Measurements from ENCODE around the gene IGF2R. TPM values are rescaled to one million over a fixed set of nuclear protein-coding genes. Genes with fewer than 3 reads are reported as not detected.

Gene IGF2R
- total RNA-seq, 1 experiment from 2014 or later = 31.5 TPM

DNA sequence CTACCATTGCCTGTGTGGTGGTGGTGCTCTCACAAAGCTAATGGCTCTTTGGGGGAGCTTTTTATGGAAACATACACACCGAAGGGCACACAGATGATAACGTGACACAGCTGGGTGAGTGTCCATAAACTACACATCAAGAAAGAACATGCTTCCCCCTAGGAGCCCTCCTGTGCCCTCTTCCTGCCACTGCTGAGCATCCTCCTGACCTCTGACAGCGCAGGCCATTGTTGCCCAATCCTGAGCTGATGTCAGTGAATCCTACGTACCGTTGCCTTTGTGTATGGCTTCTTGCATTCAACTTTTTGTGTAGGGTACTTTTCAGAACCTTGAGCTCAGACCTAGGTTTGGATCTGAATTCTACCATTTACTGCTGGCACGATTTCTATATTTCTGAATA lies 86.9 kb downstream of the IGF2R start:
- Histone ChIP-seq H3K4me3 (ENCODE audit: low read length) (no peak overlapping the region), H3K36me3 (ENCODE audit: low read depth, low read length) (peaks cover 15% of the 10 kb centered on the region), H3K27me3 (ENCODE audit: low read length) (no peaks in the 10 kb centered on the region), H3K4me2 (ENCODE audit: low read length) (no peak overlapping the region), H3K4me1 (ENCODE audit: insufficient read depth, low read length) (no peaks in the 10 kb centered on the region), H3K9me2 (replicated peaks; ENCODE audit: low read length) (no peaks in the 10 kb centered on the region), H3F3A (ENCODE audit: low read length, unreplicated experiment) (no peaks in the 10 kb centered on the region), H3K79me2 (ENCODE audit: low read length) (no peaks in the 10 kb centered on the region), H3K9me3 (ENCODE audit: low read length) (no peaks in the 10 kb centered on the region), H4K20me1 (ENCODE audit: low read length) (no peaks in the 10 kb centered on the region), H3K27ac (ENCODE audit: low read length) (no peak overlapping the region), H3K9ac (ENCODE audit: low read length) (no peak overlapping the region), H2AFZ (ENCODE audit: low read length) (no peak overlapping the region)
- POLR2A ChIA-PET (ENCODE audit: unreplicated experiment) = no interaction called here
- TF ChIP-seq, protein P1, sequence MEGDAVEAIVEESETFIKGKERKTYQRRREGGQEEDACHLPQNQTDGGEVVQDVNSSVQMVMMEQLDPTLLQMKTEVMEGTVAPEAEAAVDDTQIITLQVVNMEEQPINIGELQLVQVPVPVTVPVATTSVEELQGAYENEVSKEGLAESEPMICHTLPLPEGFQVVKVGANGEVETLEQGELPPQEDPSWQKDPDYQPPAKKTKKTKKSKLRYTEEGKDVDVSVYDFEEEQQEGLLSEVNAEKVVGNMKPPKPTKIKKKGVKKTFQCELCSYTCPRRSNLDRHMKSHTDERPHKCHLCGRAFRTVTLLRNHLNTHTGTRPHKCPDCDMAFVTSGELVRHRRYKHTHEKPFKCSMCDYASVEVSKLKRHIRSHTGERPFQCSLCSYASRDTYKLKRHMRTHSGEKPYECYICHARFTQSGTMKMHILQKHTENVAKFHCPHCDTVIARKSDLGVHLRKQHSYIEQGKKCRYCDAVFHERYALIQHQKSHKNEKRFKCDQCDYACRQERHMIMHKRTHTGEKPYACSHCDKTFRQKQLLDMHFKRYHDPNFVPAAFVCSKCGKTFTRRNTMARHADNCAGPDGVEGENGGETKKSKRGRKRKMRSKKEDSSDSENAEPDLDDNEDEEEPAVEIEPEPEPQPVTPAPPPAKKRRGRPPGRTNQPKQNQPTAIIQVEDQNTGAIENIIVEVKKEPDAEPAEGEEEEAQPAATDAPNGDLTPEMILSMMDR (conservative IDR thresholded peaks at IDR 0.05; ENCODE audit: low read depth, low read length) = no peak
- TF ChIP-seq EZH2phosphoT487 (IDR thresholded peaks at IDR 0.05; ENCODE audit: borderline replicate concordance, low read length) (no peak), EZH2 (IDR thresholded peaks at IDR 0.05; ENCODE audit: low read length, unreplicated experiment) (no peak)
- intact Hi-C loops (cut with micrococcal nuclease) = no loop called here
- CTCF ChIA-PET = no interaction called here
- no TSS peak for BruUV-seq (replicated peaks)
- no peak for ATAC-seq
- no peak for DNase-seq

- Histone ChIP-seq H3K79me2 (ENCODE audit: low read length) (no peaks in the 10 kb centered on the region), H3K9me3 (ENCODE audit: low read length) (no peaks in the 10 kb centered on the region), H3K4me1 (ENCODE audit: insufficient read depth, low read length) (no peaks in the 10 kb centered on the region), H4K20me1 (ENCODE audit: low read length) (no peaks in the 10 kb centered on the region), H3K27ac (ENCODE audit: low read length) (no peak overlapping the region), H2AFZ (ENCODE audit: low read length) (no peak overlapping the region), H3K36me3 (ENCODE audit: low read depth, low read length) (peaks cover 3% of the 10 kb centered on the region; the same call in 1 of the 2 replicates), H3K27me3 (ENCODE audit: low read length) (no peaks in the 10 kb centered on the region), H3F3A (ENCODE audit: low read length, unreplicated experiment) (no peaks in the 10 kb centered on the region), H3K4me3 (ENCODE audit: low read length) (no peak overlapping the region), H3K4me2 (ENCODE audit: low read length) (no peak overlapping the region), H3K9ac (ENCODE audit: low read length) (no peak overlapping the region), H3K9me2 (replicated peaks; ENCODE audit: low read length) (no peaks in the 10 kb centered on the region)
- intact Hi-C loops (cut with micrococcal nuclease) = no loop called here
- ATAC-seq = no peak
- no peak for TF ChIP-seq EZH2 (IDR thresholded peaks at IDR 0.05; ENCODE audit: low read length, unreplicated experiment)
- TF ChIP-seq, protein P1 (conservative IDR thresholded peaks at IDR 0.05; ENCODE audit: low read depth, low read length) = no peak
- no peak for TF ChIP-seq EZH2phosphoT487 (IDR thresholded peaks at IDR 0.05; ENCODE audit: borderline replicate concordance, low read length)
- BruUV-seq (replicated peaks) = no TSS peak
- ChIA-PET CTCF (no interaction called here), POLR2A (ENCODE audit: unreplicated experiment) (no interaction called here)
- DNase-seq = no peak
These were observed 88.2 kb downstream of the IGF2R start for GRCh38 chr6:160057080-160057479.

GRCh38 chr6:160058603-160059215 lies 89.8 kb downstream of the IGF2R start:
- H3K9ac ChIP-seq (ENCODE audit: low read length) = no peak overlapping the region
- no peaks in the 10 kb centered on the region for H3K79me2 ChIP-seq (ENCODE audit: low read length)
- DNase-seq = no peak
- POLR2A ChIA-PET (ENCODE audit: unreplicated experiment) = no interaction called here
- peaks cover 3% of the 10 kb centered on the region; the same call in 1 of the 2 replicates for H3K36me3 ChIP-seq (ENCODE audit: low read depth, low read length)
- H3K4me1 ChIP-seq (ENCODE audit: insufficient read depth, low read length) = peaks cover 5% of the 10 kb centered on the region; the same call in 1 of the 2 replicates
- no peak overlapping the region for H3K27ac ChIP-seq (ENCODE audit: low read length)
- no peaks in the 10 kb centered on the region for H3F3A ChIP-seq (ENCODE audit: low read length, unreplicated experiment)
- intact Hi-C loops (cut with micrococcal nuclease) = no loop called here
- no peak overlapping the region for H3K4me2 ChIP-seq (ENCODE audit: low read length)
- BruUV-seq (replicated peaks) = no TSS peak
- no peak for ATAC-seq
- H3K4me3 ChIP-seq (ENCODE audit: low read length) = no peak overlapping the region
- CTCF ChIA-PET = no interaction called here
- no peaks in the 10 kb centered on the region for H3K9me2 ChIP-seq (replicated peaks; ENCODE audit: low read length)
- no peak overlapping the region for H2AFZ ChIP-seq (ENCODE audit: low read length)
- H4K20me1 ChIP-seq (ENCODE audit: low read length) = no peaks in the 10 kb centered on the region
- no peaks in the 10 kb centered on the region for H3K9me3 ChIP-seq (ENCODE audit: low read length)
- TF ChIP-seq EZH2phosphoT487 (IDR thresholded peaks at IDR 0.05; ENCODE audit: borderline replicate concordance, low read length) = no peak
- TF ChIP-seq EZH2 (IDR thresholded peaks at IDR 0.05; ENCODE audit: low read length, unreplicated experiment) = no peak
- TF ChIP-seq, protein P1 (conservative IDR thresholded peaks at IDR 0.05; ENCODE audit: low read depth, low read length) = no peak
- no peaks in the 10 kb centered on the region for H3K27me3 ChIP-seq (ENCODE audit: low read length)
